ENCODE results near the gene CDCA3.

The CDCA3 gene

GRCh38 chr12:6847676-6848075 is 3.4 kb downstream of the CDCA3 start:
- TF ChIP-seq MAX (IDR thresholded peaks at IDR 0.05; ENCODE audit: low read depth, low read length), result no peak
- TF ChIP-seq CTCF (IDR thresholded peaks at IDR 0.05; ENCODE audit: low read depth, low read length), result no peak
- TF ChIP-seq POLR2A (IDR thresholded peaks at IDR 0.05; ENCODE audit: extremely low read depth, insufficient read length), result no peak
- no peak for DNase-seq (ENCODE audit: low read depth)

DNA sequence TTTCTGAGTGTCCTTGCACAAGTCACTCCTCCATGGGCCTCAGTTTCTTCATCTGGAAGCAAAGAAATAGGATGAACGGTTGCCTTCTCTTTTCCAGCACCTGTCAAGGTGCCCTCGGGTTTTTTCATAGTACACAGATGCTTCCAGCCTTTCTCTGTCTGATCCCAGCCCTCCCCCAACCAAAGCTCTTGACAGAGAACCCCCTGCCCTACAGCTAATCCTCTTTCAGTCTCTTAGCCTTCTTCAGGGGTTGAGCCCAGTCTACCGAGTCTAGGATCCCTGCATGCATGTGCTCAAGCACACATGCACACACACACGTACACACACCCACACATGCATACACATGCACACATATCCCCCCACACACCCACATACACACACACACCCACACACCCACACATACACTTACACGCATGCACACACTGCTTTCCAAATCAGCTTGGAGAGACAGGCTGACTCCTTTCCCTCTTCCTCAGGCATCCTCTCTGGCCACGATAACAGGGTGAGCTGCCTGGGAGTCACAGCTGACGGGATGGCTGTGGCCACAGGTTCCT is 4.7 kb downstream of the CDCA3 start:
- DNase-seq (ENCODE audit: low read depth), result no peak
- no peak for TF ChIP-seq MAX (IDR thresholded peaks at IDR 0.05; ENCODE audit: low read depth, low read length)
- no peak overlapping the region for H3K4me3 ChIP-seq (ENCODE audit: low read depth, low read length)

More at GRCh38 chr12:6847676-6848075, 3.4 kb downstream of the CDCA3 start:
- H3K4me3 ChIP-seq (ENCODE audit: low read depth, low read length), result no peak overlapping the region

DNA sequence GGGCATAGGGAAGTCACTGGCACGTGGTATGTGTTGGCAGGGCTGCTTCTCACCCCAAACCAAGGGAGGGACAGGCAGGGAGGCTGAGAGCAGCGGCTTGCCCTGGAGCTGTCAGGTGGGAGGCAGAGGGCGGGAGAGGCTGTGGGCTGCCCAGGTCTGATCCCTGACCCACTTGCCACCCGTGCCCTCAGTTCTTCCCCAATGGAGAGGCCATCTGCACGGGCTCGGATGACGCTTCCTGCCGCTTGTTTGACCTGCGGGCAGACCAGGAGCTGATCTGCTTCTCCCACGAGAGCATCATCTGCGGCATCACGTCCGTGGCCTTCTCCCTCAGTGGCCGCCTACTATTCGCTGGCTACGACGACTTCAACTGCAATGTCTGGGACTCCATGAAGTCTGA is 5.7 kb downstream of the CDCA3 start:
- no peak for DNase-seq (ENCODE audit: low read depth)
- no peak overlapping the region for H3K4me3 ChIP-seq (ENCODE audit: low read depth, low read length)
- TF ChIP-seq MAX (IDR thresholded peaks at IDR 0.05; ENCODE audit: low read depth, low read length) (no peak), MYC (IDR thresholded peaks at IDR 0.05; ENCODE audit: low read depth, low read length) (no peak), CTCF (IDR thresholded peaks at IDR 0.05; ENCODE audit: low read depth, low read length) (no peak), POLR2A (IDR thresholded peaks at IDR 0.05; ENCODE audit: extremely low read depth, insufficient read length) (no peak)

DNA sequence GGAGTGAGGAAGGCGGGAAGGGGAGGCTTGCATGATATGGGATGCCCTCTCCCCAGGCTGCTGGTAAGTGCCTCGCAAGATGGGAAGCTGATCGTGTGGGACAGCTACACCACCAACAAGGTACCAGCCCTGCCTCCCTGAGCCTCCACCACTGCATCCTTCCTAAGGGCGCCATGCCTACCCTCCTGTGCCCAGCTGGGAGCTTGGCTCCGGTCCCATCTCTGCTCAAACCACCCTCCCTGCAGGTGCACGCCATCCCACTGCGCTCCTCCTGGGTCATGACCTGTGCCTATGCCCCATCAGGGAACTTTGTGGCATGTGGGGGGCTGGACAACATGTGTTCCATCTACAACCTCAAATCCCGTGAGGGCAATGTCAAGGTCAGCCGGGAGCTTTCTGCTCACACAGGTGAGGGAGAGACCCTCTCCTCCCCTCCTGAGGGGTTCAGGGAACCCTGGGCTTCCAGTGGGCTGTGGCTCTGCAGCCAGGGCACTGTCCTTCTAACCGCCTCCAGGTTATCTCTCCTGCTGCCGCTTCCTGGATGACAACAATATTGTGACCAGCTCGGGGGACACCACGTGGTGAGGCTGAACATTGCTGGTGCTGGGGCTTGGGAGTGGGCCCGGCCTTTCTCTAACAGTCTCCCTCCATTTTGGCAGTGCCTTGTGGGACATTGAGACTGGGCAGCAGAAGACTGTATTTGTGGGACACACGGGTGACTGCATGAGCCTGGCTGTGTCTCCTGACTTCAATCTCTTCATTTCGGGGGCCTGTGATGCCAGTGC is 7.8 kb downstream of the CDCA3 start:
- TF ChIP-seq CTCF (IDR thresholded peaks at IDR 0.05; ENCODE audit: low read depth, low read length) (peak; percentile 33), MAX (IDR thresholded peaks at IDR 0.05; ENCODE audit: low read depth, low read length) (peak; percentile 87), POLR2A (IDR thresholded peaks at IDR 0.05; ENCODE audit: extremely low read depth, insufficient read length) (no peak), MYC (IDR thresholded peaks at IDR 0.05; ENCODE audit: low read depth, low read length) (0 out of 2 replicates have a peak, but pooled peaks have one; percentile 15)
- peak; percentile 71 for DNase-seq (ENCODE audit: low read depth)

GRCh38 chr12:6842075-6842474 is 9.0 kb downstream of the CDCA3 start:
- TF ChIP-seq POLR2A (IDR thresholded peaks at IDR 0.05; ENCODE audit: extremely low read depth, insufficient read length), result no peak
- no peak for TF ChIP-seq MYC (IDR thresholded peaks at IDR 0.05; ENCODE audit: low read depth, low read length)
- no peak for TF ChIP-seq MAX (IDR thresholded peaks at IDR 0.05; ENCODE audit: low read depth, low read length)
- H3K4me3 ChIP-seq (ENCODE audit: low read depth, low read length), result no peak overlapping the region
- DNase-seq (ENCODE audit: low read depth), result no peak

More for the DNA sequence above, 7.8 kb downstream of the CDCA3 start:
- H3K4me3 ChIP-seq (ENCODE audit: low read depth, low read length), result no peak overlapping the region

DNA sequence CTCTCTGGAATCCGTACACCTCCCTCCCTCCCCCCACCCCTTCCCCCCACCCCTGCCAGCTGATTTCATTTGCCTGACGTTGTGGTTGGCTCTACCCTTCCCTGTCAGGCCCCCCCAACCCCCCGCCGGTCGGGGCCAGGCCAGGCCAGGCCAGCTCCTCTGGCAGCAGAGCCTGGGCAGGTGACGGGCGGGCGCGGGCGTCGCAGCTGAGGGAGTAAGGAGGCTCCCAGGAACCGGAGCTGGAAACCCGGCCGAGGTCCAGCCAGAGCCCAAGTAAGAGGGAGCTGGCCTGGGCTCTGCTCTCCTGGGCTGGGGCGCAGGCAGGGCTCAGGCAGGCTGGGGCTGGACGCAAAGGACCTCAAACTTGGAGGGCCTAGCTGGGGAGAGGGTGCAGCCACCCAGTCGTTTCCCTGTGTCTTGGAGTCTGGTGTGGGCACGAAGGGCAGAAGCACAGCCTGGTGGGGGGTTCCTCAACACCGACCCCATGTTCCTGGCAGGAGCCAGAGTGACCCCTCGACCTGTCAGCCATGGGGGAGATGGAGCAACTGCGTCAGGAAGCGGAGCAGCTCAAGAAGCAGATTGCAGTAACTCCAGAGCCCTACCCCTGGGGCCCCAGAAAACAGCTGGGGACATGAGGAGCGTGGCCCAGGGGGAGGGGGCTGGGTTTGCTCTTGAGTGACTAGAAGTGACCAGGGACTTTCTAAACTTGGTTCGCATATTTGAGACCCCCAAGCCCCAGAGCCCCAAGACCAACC is 10.1 kb downstream of the CDCA3 start, which contains the start of gene GNB3:
TSS of gene GNB3 (plus strand) at position 165 of the 755 bp plus-strand sequence. CDS start at position 528, 363 bp downstream.
- no peak for DNase-seq (ENCODE audit: low read depth)
- TF ChIP-seq POLR2A (IDR thresholded peaks at IDR 0.05; ENCODE audit: extremely low read depth, insufficient read length) (no peak), MYC (IDR thresholded peaks at IDR 0.05; ENCODE audit: low read depth, low read length) (no peak), MAX (IDR thresholded peaks at IDR 0.05; ENCODE audit: low read depth, low read length) (no peak), CTCF (IDR thresholded peaks at IDR 0.05; ENCODE audit: low read depth, low read length) (no peak)
- no peak within 1 kb of the TSS for H3K4me3 ChIP-seq (ENCODE audit: low read depth, low read length)

Data from NB4 (cell line).